Fibroblast of lung (primary cell): Measurements from ENCODE around the gene FUT8. TPM values are rescaled to one million over a fixed set of nuclear protein-coding genes. Genes with fewer than 3 reads are reported as not detected.

Experiments used
- DNase-seq, 2 donors: peaks; one replicate each; pipeline versions ENCODE4 v3.0.0 to v3.0.0-alpha.2; 2010; ENCODE audit warnings: low read depth in 2 of 2
- H2AFZ ChIP-seq: 2 replicates; pipeline ENCODE4 v1.5.1; 2012; ENCODE audit warnings: low read length, control low read depth, inconsistent platforms
- H3K27ac ChIP-seq: 2 replicates; pipeline ENCODE4 v1.5.1; 2011; ENCODE audit warnings: low read length, control low read depth; ENCODE audit not compliant: insufficient read depth
- H3K27me3 ChIP-seq: 2 replicates; pipeline ENCODE4 v1.5.1; 2011; ENCODE audit warnings: mild to moderate bottlenecking, low read length; ENCODE audit not compliant: control insufficient read depth, insufficient read depth
- H3K36me3 ChIP-seq: 2 replicates; pipeline ENCODE4 v1.5.1; 2011; ENCODE audit warnings: low read length; ENCODE audit not compliant: control insufficient read depth, insufficient read depth
- H3K4me1 ChIP-seq: 2 replicates; pipeline ENCODE4 v1.5.1; 2011; ENCODE audit warnings: low read length; ENCODE audit not compliant: control insufficient read depth, insufficient read depth; ENCODE audit errors: extremely low read depth
- H3K4me2 ChIP-seq: 2 replicates; pipeline ENCODE4 v1.5.1; 2011; ENCODE audit warnings: low read length, control low read depth; ENCODE audit not compliant: insufficient read depth; ENCODE audit errors: extremely low read depth
- H3K4me3 ChIP-seq, 4 experiments: fragments of 200-600 bp in 1 of 4; sonication (generic) in 1 of 4; replicated peaks in 1 of 4; 2 replicates each; pipeline ENCODE4 v1.5.1; 2011 to 2016; ENCODE audit warnings: low read length in 4 of 4, low read depth in 3 of 4, mild to moderate bottlenecking in 3 of 4, control low read depth in 2 of 4, inconsistent platforms in 1 of 4, mixed read lengths in 1 of 4; ENCODE audit not compliant: insufficient read depth in 1 of 4; ENCODE audit errors: control extremely low read depth in 1 of 4
- H3K79me2 ChIP-seq: 2 replicates; pipeline ENCODE4 v1.5.1; 2012; ENCODE audit warnings: mild to moderate bottlenecking, low read length, inconsistent platforms; ENCODE audit not compliant: control insufficient read depth, insufficient read depth
- H3K9ac ChIP-seq: 2 replicates; pipeline ENCODE4 v1.5.1; 2011; ENCODE audit warnings: mild to moderate bottlenecking, low read length, control low read depth; ENCODE audit not compliant: insufficient read depth
- H3K9me3 ChIP-seq: 2 replicates; pipeline ENCODE4 v1.5.1; 2012; ENCODE audit warnings: low read depth, low read length; ENCODE audit not compliant: control insufficient read depth, insufficient read depth
- H4K20me1 ChIP-seq: 2 replicates; pipeline ENCODE4 v1.5.1; 2011; ENCODE audit warnings: low read length; ENCODE audit not compliant: control insufficient read depth, insufficient read depth; ENCODE audit errors: extremely low read depth
- CTCF ChIP-seq, 2 donors: IDR thresholded peaks in 1 of 2; conservative IDR thresholded peaks in 1 of 2; 1 replicate in 1 of 2; 2 replicates in 1 of 2; pipeline ENCODE4 v1.5.1; 2011 to 2012; ENCODE audit warnings: low read length in 2 of 2, control low read depth in 1 of 2, inconsistent platforms in 1 of 2, low read depth in 1 of 2, mild to moderate bottlenecking in 1 of 2
- EZH2 ChIP-seq: IDR thresholded peaks from 2 replicates; pipeline ENCODE4 v1.5.1; 2012; ENCODE audit warnings: low read length, control low read depth, mild to moderate bottlenecking; ENCODE audit errors: missing control alignments
- polyA plus RNA-seq, 2 donors: library from polyadenylated mRNA; depleted of rRNA in 1 of 2; stranded (reverse) in 1 of 2; unstranded in 1 of 2; fragments of >200 nt; gene quantifications; 2 replicates each; pipeline ENCODE4 v1.2.1, GENCODE V29; 2011 to 2012; ENCODE audit warnings: missing spikeins in 1 of 2
- total RNA-seq: library from RNA; depleted of rRNA; stranded (reverse); fragments of >200 nt; gene quantifications from 2 replicates; pipeline ENCODE4 v1.2.1, GENCODE V29; 2014

Gene FUT8
- total and polyA plus RNA-seq, 2 donors (not counting 1 experiment from before 2014, with no cell fraction given), result 51.4 to 95.8 TPM

- no peaks in the 10 kb centered on the region for H3K27me3 ChIP-seq
- H3K9ac ChIP-seq, result no peak overlapping the region
- TF ChIP-seq EZH2 (no peak), CTCF (conservative IDR thresholded peaks at IDR 0.05 in 1 of 2, IDR thresholded peaks at IDR 0.05 in 1 of 2; ENCODE audit: low read depth in 1 of 2, low read length in 2 of 2) (no peak)
- H2AFZ ChIP-seq, result no peak overlapping the region
- H3K27ac ChIP-seq, result no peak overlapping the region
- no peak overlapping the region for H3K4me2 ChIP-seq
- DNase-seq, result peak in 1 of 2 donors; percentile 76
- no peaks in the 10 kb centered on the region for H4K20me1 ChIP-seq
- no peaks in the 10 kb centered on the region for H3K9me3 ChIP-seq
- H3K4me3 ChIP-seq, result no peak overlapping the region
- no peaks in the 10 kb centered on the region for H3K4me1 ChIP-seq
- no peaks in the 10 kb centered on the region for H3K36me3 ChIP-seq
- peaks cover 2% of the 10 kb centered on the region for H3K79me2 ChIP-seq
Measured at GRCh38 chr14:65431951-65432350, 19.4 kb downstream of the FUT8 start.

GRCh38 chr14:65432361-65432948 is 19.9 kb downstream of the FUT8 start:
- no peaks in the 10 kb centered on the region for H4K20me1 ChIP-seq
- H3K79me2 ChIP-seq, result peaks cover 2% of the 10 kb centered on the region
- no peaks in the 10 kb centered on the region for H3K4me1 ChIP-seq
- no peaks in the 10 kb centered on the region for H3K9me3 ChIP-seq
- H3K27me3 ChIP-seq, result no peaks in the 10 kb centered on the region
- TF ChIP-seq EZH2, result no peak
- TF ChIP-seq CTCF (conservative IDR thresholded peaks at IDR 0.05 in 1 of 2, IDR thresholded peaks at IDR 0.05 in 1 of 2; ENCODE audit: low read depth in 1 of 2, low read length in 2 of 2), result no peak
- H3K36me3 ChIP-seq, result no peaks in the 10 kb centered on the region
- DNase-seq, result peak in 1 of 2 donors; percentile 77
- no peak overlapping the region for H3K9ac ChIP-seq
- H3K4me2 ChIP-seq, result no peak overlapping the region
- H3K4me3 ChIP-seq, result no peak overlapping the region
- no peak overlapping the region for H2AFZ ChIP-seq
- H3K27ac ChIP-seq, result no peak overlapping the region

GRCh38 chr14:65433157-65433556 is 20.6 kb downstream of the FUT8 start:
- DNase-seq, result no peak
- Histone ChIP-seq H3K9ac (no peak overlapping the region), H3K4me3 (no peak overlapping the region), H3K4me2 (no peak overlapping the region), H3K4me1 (no peaks in the 10 kb centered on the region), H3K79me2 (peaks cover 2% of the 10 kb centered on the region), H4K20me1 (no peaks in the 10 kb centered on the region), H3K36me3 (no peaks in the 10 kb centered on the region), H2AFZ (no peak overlapping the region), H3K9me3 (no peaks in the 10 kb centered on the region), H3K27ac (no peak overlapping the region), H3K27me3 (no peaks in the 10 kb centered on the region)
- no peak for TF ChIP-seq EZH2
- TF ChIP-seq CTCF (conservative IDR thresholded peaks at IDR 0.05 in 1 of 2, IDR thresholded peaks at IDR 0.05 in 1 of 2; ENCODE audit: low read depth in 1 of 2, low read length in 2 of 2), result no peak
